ENCODE data around the gene ABR.

- TF ChIP-seq CTCF (IDR thresholded peaks at IDR 0.05) (no peak), POLR2A (IDR thresholded peaks at IDR 0.05) (no peak)
Measured at GRCh38 chr17:1089915-1090314, 89.9 kb downstream of the ABR start.
